GM18873 (cell line): ENCODE measurements around the gene TBC1D22A.
"Not testable (repeated sequence)": the region's sequence is repeated elsewhere in the genome, so short reads cannot be mapped to it uniquely, and the experiment has no call there.

Source experiments
- ATAC-seq: cut with Tn5 transposase; IDR thresholded peaks from one replicate; pipeline ENCODE4 v1.9.1; 2021; ENCODE audit warnings: mild to moderate bottlenecking, moderate library complexity, moderate number of reproducible peaks; ENCODE audit not compliant: unreplicated experiment, low FRiP score

Gene TBC1D22A

GRCh38 chr22:46978668-46979067 is 216.2 kb downstream of the TBC1D22A start:
- ATAC-seq = not testable (repeated sequence)

DNA sequence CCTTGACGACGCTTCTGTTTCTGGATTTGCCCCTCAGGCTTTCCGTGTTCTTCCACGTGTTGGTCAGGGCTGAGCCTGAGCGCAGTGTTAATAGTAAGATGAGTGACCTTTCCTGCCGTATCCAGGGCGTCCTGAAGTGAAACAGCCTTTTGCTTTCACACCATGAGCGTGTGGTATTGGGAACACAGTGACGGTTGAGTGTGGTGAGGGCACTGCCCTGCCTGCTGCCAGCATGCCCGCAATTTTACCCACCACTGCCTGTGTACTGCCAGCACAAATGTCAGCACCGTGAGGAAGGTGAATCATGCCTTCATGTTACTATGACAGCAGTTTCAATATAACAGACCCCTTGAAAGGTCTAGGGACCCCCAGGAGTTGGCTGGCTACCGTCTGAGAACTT is 217.1 kb downstream of the TBC1D22A start:
- ATAC-seq = no peak

- no peak for ATAC-seq
These were observed 217.9 kb downstream of the TBC1D22A start for GRCh38 chr22:46980392-46980791.

DNA sequence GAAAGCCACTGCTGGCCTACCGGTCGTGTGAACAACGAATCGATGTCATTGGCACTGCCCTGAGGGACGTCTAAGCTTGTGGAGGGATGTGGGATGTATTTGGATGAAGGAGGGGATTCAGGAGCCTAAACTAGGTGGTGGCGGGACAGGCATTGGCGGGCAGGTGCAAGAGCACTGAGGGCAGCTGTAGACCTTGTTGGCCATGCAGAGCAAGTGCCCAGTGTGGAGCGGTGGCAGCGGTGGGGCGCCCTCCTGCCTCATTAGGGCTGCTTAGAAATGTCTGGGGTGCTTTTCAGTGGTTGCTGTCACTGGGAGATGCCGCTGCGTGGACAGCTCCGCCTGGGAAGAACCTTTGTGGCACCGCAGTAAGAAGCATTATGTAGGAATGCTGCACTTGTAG is 220.2 kb downstream of the TBC1D22A start:
- ATAC-seq = no peak

DNA sequence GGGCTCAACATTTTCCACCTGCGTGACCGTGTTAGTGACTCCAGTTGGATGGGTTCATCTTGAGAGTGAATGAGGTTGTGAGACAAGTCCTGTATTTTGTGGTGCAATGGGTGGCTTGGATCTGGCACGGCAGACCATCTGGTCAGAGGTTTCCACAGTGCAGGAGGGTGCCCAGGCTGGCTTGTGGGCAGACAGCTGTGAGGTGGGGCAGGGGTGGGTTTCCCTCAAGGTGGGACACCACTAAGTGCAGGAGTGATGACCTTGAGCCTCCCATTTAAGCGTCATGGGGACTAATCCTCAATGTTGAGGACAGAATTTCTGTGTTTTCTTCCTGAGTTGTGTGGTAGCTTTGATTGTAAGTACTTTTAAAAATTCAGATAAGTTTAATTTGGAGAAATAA is 220.6 kb downstream of the TBC1D22A start:
- ATAC-seq = no peak

DNA sequence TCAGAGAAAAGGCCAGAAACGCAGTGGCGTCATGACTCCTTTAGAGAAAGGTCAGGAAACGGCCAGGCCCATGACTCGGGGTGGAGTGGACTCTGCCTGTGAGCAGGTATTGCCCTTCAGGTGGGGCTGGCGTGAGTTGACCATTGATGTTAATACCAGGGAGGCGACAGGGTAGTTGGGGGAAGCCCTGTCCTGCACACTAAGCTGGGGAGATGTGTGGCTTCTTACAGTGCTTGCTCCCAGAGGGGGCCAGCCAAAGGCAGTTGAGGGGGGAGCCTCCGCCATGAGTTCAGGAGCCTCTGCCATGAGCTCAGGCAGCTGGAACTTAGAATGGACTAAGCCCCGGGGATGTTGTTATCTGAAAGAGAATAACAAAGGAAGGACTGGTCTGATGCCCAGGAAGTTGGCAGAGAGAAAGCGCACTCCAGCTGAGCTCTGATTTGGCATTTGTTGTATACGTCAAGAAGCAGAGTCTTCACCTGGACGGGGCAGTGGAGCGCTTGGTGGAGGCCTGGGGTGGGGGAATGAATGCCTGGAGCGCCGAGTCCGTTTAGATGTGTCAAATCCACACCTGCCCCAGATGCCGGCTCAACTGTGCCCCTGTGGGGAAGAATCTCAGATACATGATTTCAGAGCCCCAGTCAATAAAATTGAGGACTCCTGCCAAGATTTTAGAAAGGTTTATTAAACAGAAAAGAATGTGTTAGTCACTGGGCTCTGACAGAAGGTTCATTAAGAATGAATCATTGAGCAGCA is 222.5 kb downstream of the TBC1D22A start:
- no peak for ATAC-seq

- ATAC-seq = no peak
These were observed 223.0 kb downstream of the TBC1D22A start for GRCh38 chr22:46985507-46985882.

GRCh38 chr22:46986788-46987187 is 224.3 kb downstream of the TBC1D22A start:
- no peak for ATAC-seq

- no peak for ATAC-seq
These were observed 228.6 kb downstream of the TBC1D22A start for GRCh38 chr22:46990937-46991550.

- no peak for ATAC-seq
These were observed 229.2 kb downstream of the TBC1D22A start for GRCh38 chr22:46991666-46992065.

GRCh38 chr22:46992121-46992731 is 229.8 kb downstream of the TBC1D22A start:
- ATAC-seq = no peak

DNA sequence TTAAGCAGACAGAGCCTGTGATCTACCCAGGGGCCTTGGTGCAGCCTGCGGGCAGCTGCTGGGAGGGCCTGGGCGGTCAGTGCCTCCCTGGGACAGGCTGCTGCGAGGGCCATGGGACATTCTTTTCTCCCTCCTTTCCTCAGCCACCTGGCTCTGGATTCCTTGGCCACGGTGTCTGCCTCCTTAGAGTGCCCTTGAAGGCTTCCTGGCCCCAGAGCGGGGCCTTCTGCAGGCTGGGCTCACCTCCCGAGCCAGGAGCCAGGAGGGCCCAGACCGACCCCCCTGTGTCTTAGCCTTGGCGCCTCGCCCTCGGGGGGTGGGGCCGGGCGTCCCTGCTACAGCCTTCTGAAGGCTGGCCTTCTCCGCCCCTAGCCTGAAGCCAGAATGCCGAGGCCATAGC is 231.2 kb downstream of the TBC1D22A start:
- ATAC-seq = no peak

- ATAC-seq = no peak
These were observed 231.8 kb downstream of the TBC1D22A start for GRCh38 chr22:46994265-46994664.

- no peak for ATAC-seq
These were observed 232.5 kb downstream of the TBC1D22A start for GRCh38 chr22:46994983-46995382.

- ATAC-seq = no peak
These were observed 233.3 kb downstream of the TBC1D22A start for GRCh38 chr22:46995501-46996360.

DNA sequence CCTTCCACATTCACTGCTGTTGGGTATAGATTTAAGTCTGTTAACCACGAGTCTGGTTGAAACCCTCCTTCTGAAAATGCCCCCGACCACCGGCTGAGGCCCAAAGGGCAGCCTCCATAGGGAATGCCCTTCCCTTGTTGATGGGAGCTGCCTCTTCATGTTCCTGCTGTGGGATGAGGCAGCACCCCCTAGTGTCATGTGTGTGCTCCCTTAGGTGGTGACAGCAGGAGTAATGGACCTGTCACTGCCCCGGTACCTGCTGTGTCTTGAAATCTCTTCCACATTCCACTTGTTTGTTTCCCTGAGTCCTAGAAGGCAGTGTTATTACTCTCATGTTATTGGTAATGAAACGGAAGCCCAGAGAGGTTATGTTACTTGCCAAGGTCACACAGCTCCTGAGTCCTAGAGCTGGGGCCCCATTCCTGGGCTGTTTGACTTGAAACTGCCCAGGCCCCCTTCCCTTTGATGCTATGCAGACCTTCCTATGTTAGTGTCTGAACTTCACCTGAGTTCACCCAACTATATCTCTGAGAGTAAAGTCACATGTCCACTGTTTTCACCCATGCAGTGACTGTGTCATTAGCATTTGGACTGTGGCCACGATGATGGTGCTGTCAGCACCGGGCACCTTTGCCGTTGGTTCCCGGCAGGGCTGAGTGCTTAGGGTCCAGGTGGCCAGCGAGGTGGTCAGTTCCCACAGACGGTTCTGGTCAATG is 234.3 kb downstream of the TBC1D22A start:
- ATAC-seq = no peak

DNA sequence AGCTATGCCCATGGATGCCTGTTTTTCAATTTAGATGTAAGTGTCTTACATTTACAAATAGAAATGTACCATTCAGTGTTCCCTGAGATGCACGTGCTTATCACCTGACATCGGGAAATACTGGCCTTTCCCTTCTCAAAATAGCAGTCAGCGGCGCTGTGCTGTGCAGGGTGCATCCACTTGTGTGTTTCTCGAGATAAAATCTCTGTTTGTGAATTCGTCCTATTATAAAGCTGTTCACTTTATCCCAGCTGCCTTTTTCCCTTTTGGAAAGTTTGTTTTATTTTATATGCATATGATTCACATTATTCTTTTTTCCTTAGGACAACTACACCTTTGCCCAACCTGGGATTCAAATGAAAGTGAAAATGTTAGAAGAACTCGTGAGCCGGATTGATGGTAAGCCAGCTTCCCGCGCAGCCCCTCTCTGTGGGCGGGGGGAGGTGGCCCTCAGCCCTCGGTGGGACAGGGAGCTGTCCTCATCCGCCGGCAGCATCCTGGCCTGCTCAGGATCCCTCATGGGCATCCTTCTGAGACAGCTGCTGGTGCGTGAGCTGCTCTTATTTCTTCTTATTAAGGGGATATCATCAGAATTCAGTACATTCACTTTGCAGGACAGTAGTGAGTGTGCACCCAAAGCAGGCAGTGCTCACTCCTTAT is 235.0 kb downstream of the TBC1D22A start:
- no peak for ATAC-seq

GRCh38 chr22:46998331-46998730 is 235.9 kb downstream of the TBC1D22A start:
- no peak for ATAC-seq

DNA sequence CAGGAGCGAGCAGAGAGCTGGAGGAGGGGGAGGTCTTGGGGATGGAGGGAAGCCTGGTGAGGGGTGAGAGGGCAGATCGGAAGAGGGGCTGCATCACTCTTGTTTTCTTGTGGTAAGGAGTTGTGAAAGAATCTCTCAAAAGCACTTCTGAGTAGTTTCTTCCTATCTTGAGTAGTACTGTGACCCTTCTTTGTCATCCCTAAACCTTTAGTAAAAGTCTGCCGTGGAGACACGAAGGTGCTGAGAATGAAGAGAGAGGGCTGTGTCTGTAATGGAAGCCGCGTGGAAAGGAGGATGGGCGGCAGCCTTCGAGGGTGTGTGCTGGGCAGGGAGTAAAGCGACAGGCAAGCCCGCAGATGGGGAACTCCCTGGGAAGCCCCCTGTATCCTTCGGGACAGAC is 237.8 kb downstream of the TBC1D22A start:
- ATAC-seq = no peak

DNA sequence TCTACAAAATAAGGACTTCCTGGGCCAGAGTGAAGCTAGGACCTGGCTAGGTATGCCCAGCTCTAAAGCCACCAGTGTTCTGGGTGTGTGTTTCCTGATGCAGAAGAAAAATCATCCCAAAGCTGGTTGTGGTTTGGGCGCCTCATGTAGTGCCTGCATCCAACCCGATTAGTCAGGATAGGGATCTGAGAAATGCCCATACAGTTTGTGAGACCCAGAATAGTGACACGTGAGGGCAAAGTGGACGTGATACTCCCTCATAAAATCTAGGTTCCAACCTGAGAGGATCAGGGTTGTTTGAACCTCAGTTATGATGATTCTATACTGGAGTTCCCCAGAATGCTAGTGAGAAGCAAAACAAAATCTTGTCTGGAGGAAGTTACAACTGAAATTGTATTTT is 238.4 kb downstream of the TBC1D22A start:
- no peak for ATAC-seq
